ENCODE results near the gene CEACAM1. TPM values are rescaled to one million over a fixed set of nuclear protein-coding genes. Genes with fewer than 3 reads are reported as not detected.

CEACAM1 gene
- total and polyA plus RNA-seq, 9 of the 15 experiments (the other 6 are each of a cell fraction or from before 2014, with no cell fraction given): 0.04 to 0.16 (median 0.10) TPM; not detected in 1

GRCh38 chr19:42505066-42505465, 23.2 kb downstream of the CEACAM1 start (continued):
- TF ChIP-seq ZNF239 (CRISPR knock-in tag; IDR thresholded peaks at IDR 0.05) (no peak), DACH1 (IDR thresholded peaks at IDR 0.05; ENCODE audit: partially characterized antibody) (no peak), GTF3C2 (IDR thresholded peaks at IDR 0.05; ENCODE audit: borderline replicate concordance, extremely low read depth, insufficient read length) (no peak), NCOR1 (IDR thresholded peaks at IDR 0.05) (no peak), WHSC1 (IDR thresholded peaks at IDR 0.05; ENCODE audit: low read length) (no peak), KDM1A (IDR thresholded peaks at IDR 0.05) (no peak)

- Histone ChIP-seq H3K79me2 (ENCODE audit: control insufficient read depth, insufficient read depth, low read length) (no peaks in the 10 kb centered on the region), H3K27me3 (ENCODE audit: control insufficient read depth in 2 of 2, insufficient read depth in 2 of 2, low read length in 2 of 2) (peaks cover 15 to 34% of the 10 kb centered on the region in 2 experiments; a peak in 4 of 5 replicates), H3K9me3 (replicated peaks; ENCODE audit: control insufficient read depth, insufficient read depth, low read depth, low read length) (no peaks in the 10 kb centered on the region), H3K9me1 (ENCODE audit: control insufficient read depth, insufficient read depth, low read length) (no peaks in the 10 kb centered on the region), H3K36me3 (ENCODE audit: control insufficient read depth, insufficient read depth, low read length) (no peaks in the 10 kb centered on the region), H3K9ac (ENCODE audit: insufficient read depth in 1 of 2, low read depth in 2 of 2, low read length in 2 of 2) (no peak overlapping the region), H2AFZ (ENCODE audit: low read depth, low read length) (no peak overlapping the region), H3K4me3 (no peak overlapping the region), H3K27ac (ENCODE audit: extremely low read depth, low read depth, low read length) (no peak overlapping the region), H3K4me1 (replicated peaks in 1 of 2; ENCODE audit: control insufficient read depth in 2 of 2, insufficient read depth in 2 of 2, low read length in 2 of 2) (no peaks in the 10 kb centered on the region), H3K4me2 (ENCODE audit: insufficient read depth, low read length) (no peak overlapping the region), H4K20me1 (replicated peaks; ENCODE audit: control insufficient read depth, insufficient read depth, low read length) (no peaks in the 10 kb centered on the region)
- intact Hi-C loops (cut with micrococcal nuclease): no loop called here
- in situ Hi-C loops (cut with MboI): no loop called here
- ATAC-seq (no peak), DNase-seq (ENCODE audit: extremely low read depth in 1 of 4, low spot score in 3 of 4) (no peak), FAIRE-seq (no peak)
- WGBS (ENCODE audit: insufficient coverage, low coverage, missing lambda C conversion rate): 0% methylated on average over 1 of the region's 1 CpG
- TF ChIP-seq ZNF224 (CRISPR knock-in tag; IDR thresholded peaks at IDR 0.05) (no peak), CREM (IDR thresholded peaks at IDR 0.05; ENCODE audit: low read depth) (no peak), PRPF4 (IDR thresholded peaks at IDR 0.05; ENCODE audit: insufficient read depth, low read depth, low read length, poor library complexity, severe bottlenecking) (no peak), E2F3 (CRISPR knock-in tag; IDR thresholded peaks at IDR 0.05) (no peak), TFAP4 (CRISPR knock-in tag; IDR thresholded peaks at IDR 0.05; ENCODE audit: borderline replicate concordance) (no peak), ERF (CRISPR knock-in tag; IDR thresholded peaks at IDR 0.05) (no peak), RHOXF2B (CRISPR knock-in tag; conservative IDR thresholded peaks at IDR 0.05) (no peak), MCM5 (IDR thresholded peaks at IDR 0.05; ENCODE audit: low read depth) (no peak), NFRKB (IDR thresholded peaks at IDR 0.05; ENCODE audit: low read depth) (no peak), NFE2 (IDR thresholded peaks at IDR 0.05; ENCODE audit: low read depth) (no peak), E2F8 (IDR thresholded peaks at IDR 0.05; ENCODE audit: low read depth, partially characterized antibody) (no peak)
- ChIA-PET POLR2A (interaction anchor here (0.6 kb wide), 1 partner anchor 17 kb away, joined by 5 read pairs; no protein-coding TSS in a partner anchor), CTCF (ENCODE audit: low intra/inter-chr PET ratio) (no interaction called here)
- no TSS peak for BruUV-seq (replicated peaks)
Measured at GRCh38 chr19:42501733-42502132, 26.5 kb downstream of the CEACAM1 start.

Data from K562 (cell line).